Tibial nerve (tissue), 4 donors: Measurements from ENCODE around the gene FLT3.
"Not testable (repeated sequence)": the region's sequence is repeated elsewhere in the genome, so short reads cannot be mapped to it uniquely, and the experiment has no call there.

Experiments used
- EP300 ChIP-seq, 2 donors: sonication (generic); formaldehyde crosslinking; IDR thresholded peaks; one replicate each; pipeline ENCODE4 v1.6.1; 2017; ENCODE audit warnings: antibody characterized with exemption in 2 of 2, mild to moderate bottlenecking in 1 of 2
- POLR2A ChIP-seq, 2 donors: fragments of 450-650 bp; IDR thresholded peaks; one replicate each; pipeline ENCODE4 v1.6.1; 2017; ENCODE audit warnings: antibody characterized with exemption in 2 of 2, mild to moderate bottlenecking in 2 of 2, moderate library complexity in 2 of 2
- TF ChIP-seq, protein P1 (sequence below), 5 experiments: fragments of 200-600 bp in 3 of 5; fragments of 450-650 bp in 2 of 5; sonication (generic) in 3 of 5; IDR thresholded peaks; one replicate each; pipeline ENCODE4 v1.5.1; 2016 to 2019; ENCODE audit warnings: antibody characterized with exemption in 5 of 5, mild to moderate bottlenecking in 3 of 5, moderate library complexity in 2 of 5

DNA sequence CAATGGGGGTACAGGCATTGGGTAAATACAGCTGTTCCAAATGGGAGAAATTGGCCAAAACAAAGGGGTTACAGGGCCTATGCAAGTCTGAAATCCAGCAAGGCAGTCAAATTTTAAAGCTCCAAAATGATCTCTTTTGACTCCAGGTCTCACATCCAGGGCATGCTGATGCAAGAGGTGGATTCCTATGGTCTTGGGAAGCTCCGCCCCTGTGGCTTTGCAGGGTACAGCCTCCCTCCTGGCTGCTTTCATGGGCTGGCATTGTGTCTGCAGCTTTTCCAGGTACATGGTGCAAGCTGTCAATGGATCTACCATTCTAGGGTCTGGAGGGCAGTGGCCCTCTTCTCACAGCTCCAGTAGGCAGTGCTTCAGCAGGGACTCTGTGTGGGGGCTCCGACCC lies 22.6 kb downstream of the FLT3 start:
- TF ChIP-seq, protein P1, sequence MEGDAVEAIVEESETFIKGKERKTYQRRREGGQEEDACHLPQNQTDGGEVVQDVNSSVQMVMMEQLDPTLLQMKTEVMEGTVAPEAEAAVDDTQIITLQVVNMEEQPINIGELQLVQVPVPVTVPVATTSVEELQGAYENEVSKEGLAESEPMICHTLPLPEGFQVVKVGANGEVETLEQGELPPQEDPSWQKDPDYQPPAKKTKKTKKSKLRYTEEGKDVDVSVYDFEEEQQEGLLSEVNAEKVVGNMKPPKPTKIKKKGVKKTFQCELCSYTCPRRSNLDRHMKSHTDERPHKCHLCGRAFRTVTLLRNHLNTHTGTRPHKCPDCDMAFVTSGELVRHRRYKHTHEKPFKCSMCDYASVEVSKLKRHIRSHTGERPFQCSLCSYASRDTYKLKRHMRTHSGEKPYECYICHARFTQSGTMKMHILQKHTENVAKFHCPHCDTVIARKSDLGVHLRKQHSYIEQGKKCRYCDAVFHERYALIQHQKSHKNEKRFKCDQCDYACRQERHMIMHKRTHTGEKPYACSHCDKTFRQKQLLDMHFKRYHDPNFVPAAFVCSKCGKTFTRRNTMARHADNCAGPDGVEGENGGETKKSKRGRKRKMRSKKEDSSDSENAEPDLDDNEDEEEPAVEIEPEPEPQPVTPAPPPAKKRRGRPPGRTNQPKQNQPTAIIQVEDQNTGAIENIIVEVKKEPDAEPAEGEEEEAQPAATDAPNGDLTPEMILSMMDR (IDR thresholded peaks at IDR 0.05), result not testable (repeated sequence)
- TF ChIP-seq POLR2A, EP300 (IDR thresholded peaks at IDR 0.05): not testable (repeated sequence)
